AG10803 (cell line): Measurements from ENCODE around the gene BACH2.
A peak's percentile ranks its signal among the peaks of the same experiment; 100 is the strongest.

ENCODE experiments used
- DNase-seq: peaks from one replicate; pipeline ENCODE4 v3.0.0; 2010; ENCODE audit warnings: low read depth
- H3K4me3 ChIP-seq: 2 replicates; pipeline ENCODE4 v1.5.1; 2011; ENCODE audit warnings: mild to moderate bottlenecking, low read length, control low read depth
- CTCF ChIP-seq: conservative IDR thresholded peaks from 2 replicates; pipeline ENCODE4 v1.5.1; 2011; ENCODE audit warnings: mild to moderate bottlenecking, low read length, control low read depth, inconsistent platforms

The BACH2 gene

DNA sequence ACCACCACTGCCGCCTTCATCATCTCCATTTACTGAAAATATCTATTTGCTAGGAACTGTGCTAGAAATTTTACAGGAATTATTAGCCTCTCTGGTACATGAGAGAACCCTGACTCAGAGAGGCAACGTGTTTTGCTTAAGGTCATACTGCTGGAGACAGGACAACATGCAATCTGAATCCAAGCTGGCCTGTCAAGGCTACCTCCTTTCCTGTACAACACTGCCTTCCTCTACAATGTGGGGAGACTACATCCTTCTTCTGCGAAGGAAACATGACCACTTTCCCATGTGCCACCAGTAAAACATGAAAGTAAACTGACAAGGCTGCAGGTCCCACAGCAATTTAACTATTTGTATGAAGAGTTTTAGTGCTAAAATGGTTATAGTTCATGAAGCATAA is 200.9 kb downstream of the BACH2 start:
- DNase-seq = no peak
- TF ChIP-seq CTCF = no peak
- no peak overlapping the region for H3K4me3 ChIP-seq

GRCh38 chr6:90095145-90095544 is 201.5 kb downstream of the BACH2 start:
- TF ChIP-seq CTCF = no peak
- H3K4me3 ChIP-seq = no peak overlapping the region
- DNase-seq = no peak

- no peak for TF ChIP-seq CTCF
- DNase-seq = no peak
- no peak overlapping the region for H3K4me3 ChIP-seq
These were observed 203.0 kb downstream of the BACH2 start for GRCh38 chr6:90093558-90094073.

GRCh38 chr6:90090866-90091265 is 205.8 kb downstream of the BACH2 start:
- H3K4me3 ChIP-seq = no peak overlapping the region
- no peak for DNase-seq
- no peak for TF ChIP-seq CTCF

DNA sequence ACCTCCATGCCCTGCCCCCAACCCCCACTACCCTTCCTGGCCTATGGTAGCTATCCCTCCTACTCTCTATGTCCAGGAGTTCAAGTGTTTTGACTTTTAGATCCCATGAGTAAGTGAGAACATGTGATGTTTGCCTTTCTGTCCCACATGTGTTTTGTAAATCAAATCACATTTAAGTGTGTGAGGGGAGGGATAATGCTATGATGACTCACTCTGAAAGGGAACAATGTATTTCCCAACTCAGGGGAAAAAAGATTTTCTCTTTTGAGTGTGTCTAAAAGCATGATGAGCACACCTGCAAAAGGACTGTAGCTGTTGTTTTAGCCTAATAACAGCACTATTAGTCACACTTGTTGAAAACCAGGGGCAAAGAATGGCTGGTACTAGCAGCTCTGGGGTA is 208.6 kb downstream of the BACH2 start:
- no peak overlapping the region for H3K4me3 ChIP-seq
- TF ChIP-seq CTCF = no peak
- DNase-seq = peak; percentile 63

GRCh38 chr6:90087106-90087833 is 209.4 kb downstream of the BACH2 start:
- TF ChIP-seq CTCF = no peak
- no peak for DNase-seq
- H3K4me3 ChIP-seq = no peak overlapping the region

DNA sequence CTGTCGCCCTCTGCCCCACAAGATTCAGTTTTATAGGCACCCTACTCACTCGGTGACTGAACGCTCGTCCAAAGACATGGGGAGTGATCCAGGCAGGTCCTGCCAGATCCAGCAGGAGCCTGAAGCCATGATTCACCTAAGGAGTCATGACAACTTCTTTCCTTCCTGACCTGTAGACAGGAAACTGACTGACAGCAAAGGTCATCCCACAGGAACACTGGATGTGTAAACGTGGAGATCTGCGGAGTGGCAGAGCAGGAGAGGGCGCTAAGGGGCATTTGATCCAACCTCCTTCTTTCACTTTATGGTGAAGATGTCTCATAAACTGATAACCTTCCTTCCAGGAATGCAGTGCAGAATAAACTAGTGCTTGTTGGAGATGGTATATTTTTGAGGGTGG is 210.1 kb downstream of the BACH2 start:
- no peak overlapping the region for H3K4me3 ChIP-seq
- TF ChIP-seq CTCF = no peak
- DNase-seq = no peak
